Endometrium (tissue), 2 donors: ENCODE data around the gene ANKRD23.

ENCODE experiments used
- FAIRE-seq: peaks from 2 replicates; lab custom pipeline; 2012; peaks lifted over from hg19 to GRCh38; lab: Jason Lieb, UNC
- donor health status: control.
- donor health status: control.

ANKRD23 gene

DNA sequence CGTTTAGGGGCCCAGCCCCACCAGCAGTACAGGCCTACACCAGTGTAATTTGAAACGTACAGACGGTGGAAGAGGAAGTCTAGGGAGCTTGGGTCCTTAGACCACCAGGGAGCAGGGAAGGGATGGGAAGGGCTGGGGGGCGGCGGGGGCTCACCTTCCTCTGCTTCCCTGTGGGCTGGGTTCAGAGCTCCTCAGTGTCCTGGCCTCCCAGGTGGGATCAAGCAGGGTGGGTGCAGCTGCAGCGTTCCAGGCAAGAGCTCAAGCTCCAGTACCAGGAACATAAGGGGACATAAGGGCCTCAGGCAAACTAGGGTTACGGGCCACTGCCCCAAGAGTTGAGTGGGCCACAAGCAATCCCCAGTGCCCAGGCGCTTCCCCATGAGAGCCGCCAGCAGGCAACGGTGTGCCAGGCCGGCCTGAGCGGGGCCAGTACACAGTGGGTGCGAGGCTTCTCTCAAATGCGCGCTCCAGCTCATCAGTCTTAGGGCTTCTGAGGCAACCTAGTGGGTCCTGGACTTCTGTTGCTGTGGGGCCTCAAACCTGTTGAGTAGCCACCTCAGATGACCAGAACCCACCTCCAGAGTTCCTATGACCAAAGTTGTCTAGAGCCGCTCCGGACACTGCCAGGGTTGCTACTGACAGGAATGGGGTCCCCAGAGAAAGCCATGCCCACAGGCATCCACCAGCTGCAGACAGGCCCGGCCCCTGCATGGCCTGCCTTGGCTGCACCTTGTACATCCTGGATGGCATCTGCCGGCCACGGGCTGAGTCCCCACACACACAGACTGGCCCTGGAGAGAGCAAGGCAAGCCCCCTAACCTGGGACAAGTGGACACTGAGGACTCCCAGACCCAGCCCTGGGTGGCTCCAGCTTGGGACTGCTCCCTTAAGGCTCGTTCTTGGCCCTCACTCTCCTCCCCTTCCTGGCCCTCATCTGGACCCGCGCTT, 5.2 kb downstream of the ANKRD23 start:
- FAIRE-seq = no peak

DNA sequence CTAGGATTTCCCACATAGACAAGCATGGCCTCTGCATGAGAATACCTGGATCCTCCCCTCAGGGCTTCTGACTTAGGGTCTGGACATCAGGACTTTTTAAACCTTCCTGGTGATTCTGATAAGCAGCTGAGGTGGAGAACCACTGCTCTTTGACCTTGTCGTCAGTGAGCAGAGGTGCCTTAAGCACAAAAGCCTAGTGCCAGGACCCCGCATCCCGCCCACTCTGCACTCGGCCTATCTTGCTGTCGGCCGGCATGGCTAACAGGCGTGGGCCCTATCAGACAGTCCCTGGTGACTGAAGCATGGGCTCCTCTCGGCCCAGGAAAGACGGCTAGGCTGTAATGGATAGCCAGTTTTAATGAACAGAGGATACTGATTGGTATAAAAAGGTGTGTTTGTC, 6.2 kb downstream of the ANKRD23 start:
- no peak for FAIRE-seq

DNA sequence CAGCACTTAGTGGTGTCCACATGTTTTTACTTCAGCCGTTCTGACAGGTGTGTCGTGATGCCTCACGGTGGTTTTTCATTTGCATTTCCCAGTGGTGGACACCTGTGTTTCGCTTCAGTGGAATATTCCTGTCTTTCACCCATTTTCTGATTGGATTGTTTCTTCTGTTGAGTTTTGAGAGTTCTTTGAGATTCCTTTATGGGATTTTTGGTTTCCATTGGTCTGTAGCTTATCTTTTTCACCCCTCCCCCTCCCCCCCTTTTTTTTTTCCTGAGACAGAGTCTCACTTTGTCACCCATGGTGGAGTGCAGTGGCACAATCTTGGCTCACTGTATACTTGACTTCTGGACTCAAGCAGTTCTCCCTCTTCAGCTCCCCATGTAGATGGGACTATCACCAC, 8.0 kb downstream of the ANKRD23 start:
- FAIRE-seq = no peak

DNA sequence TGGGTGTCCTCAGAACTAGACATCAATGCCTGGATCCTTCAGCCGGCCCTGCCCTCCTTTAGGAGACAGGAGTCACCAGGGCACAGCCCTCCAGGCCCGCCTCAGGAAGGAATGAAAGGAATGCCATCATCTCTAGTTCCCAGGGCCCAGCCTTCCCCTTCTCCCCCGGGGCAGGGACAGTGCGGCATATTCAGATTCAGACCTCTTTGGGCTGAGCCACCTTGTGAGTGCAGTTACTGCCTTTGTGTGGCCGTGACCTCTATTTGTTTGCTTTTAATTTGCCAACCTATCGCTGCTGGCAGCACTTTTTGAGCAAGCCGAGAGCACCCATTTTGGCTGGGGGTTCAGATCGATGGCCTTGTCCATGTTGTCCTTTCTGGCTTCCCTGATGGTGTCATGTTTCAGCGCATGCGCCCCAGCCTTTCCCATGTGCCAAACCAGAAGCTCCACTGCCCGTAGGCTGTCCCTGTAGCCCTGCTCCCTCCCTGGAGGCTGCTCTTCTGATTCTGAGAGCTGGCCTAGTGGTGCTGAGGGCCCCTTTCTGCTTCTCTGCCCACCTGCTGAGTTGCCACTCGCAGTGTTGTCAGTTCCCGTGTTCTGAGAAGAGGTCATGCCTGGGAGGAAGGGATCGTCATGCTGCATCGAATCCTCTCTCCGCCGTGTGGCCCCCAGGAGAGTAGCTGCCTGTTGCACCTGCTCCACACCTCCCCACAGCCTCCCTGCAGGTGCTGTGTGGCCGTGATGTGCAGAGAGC, 10.9 kb downstream of the ANKRD23 start:
- no peak for FAIRE-seq

DNA sequence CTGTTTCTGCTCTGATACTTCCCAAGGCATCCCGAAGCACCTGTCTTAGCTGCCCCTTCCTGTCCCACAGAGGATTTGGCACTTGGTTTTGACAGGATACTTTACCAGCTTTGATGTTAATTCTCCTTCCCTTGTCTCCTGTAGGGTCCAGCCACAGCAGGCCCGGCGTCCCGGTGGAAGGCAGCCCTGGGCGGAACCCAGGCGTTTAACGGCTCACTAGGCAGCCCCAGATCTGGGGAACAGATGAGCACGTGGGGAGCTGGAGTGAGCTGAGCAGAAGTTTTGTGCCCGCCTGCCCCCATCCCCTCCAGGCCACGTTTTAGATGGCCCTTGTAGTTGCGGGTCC, 11.4 kb downstream of the ANKRD23 start:
- FAIRE-seq = no peak

DNA sequence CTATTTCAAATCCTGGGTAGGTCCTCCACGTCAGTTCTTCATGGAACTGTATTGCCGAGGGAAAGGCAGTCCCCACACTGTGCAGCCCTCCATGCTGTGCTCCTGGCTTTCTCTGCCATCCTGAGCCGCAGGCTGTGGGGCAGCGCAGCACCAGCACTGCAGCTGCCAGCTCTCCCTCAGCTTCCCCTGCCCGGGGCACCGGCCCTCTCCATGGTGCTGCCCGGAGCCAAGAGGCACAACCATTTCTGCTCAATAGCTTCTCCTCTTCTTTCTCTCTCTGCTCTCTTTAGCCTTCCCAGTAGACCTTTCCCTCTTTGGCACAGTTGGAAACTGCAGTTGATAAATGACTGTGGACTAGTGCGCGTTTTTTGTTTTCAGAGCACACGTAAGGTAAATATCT, 12.1 kb downstream of the ANKRD23 start:
- FAIRE-seq = no peak

DNA sequence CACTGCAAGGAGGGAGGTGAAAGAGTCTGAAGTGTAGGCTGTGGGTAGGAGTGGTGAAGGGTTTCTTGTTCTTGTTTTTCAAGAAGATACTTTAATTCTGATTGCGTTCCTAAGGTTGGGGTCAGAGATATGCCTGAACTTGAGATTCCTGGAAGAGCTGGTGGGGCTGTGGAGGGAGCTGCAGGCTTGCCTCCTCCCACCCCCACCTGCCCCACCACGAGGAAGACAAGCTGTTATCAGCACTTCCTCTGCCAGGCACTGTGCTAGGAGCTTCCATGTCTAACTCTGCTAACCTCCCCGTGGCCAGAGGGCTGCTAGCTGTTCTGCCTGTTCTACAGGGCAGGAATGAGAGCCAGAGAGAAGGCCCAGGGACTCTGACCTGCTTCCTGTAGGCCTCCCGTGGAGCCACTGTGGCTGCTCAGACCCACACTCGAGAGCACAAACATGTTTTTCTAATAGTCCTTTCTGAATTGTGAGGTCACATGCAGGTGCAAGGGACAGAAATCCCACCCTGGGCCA, 13.7 kb downstream of the ANKRD23 start:
- no peak for FAIRE-seq

DNA sequence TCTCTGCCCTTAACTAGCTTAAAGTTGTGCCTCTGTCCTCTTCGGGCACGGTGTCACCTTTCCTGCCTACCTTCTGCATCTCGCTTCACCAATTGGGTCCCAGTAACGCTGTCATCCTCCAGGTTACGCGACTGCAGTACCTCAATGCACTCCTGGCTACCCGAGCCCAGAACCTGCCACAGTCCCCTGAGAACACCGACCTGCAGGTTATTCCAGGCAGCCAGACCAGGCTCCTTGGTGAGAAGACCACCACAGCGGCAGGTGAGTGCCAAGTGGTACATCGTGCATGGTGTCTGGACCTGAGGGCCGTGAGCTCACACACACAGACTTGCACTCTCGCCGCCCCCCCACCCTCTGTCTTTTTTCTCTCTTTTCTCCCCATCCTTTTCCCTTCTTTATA, 14.9 kb downstream of the ANKRD23 start:
- FAIRE-seq = no peak

DNA sequence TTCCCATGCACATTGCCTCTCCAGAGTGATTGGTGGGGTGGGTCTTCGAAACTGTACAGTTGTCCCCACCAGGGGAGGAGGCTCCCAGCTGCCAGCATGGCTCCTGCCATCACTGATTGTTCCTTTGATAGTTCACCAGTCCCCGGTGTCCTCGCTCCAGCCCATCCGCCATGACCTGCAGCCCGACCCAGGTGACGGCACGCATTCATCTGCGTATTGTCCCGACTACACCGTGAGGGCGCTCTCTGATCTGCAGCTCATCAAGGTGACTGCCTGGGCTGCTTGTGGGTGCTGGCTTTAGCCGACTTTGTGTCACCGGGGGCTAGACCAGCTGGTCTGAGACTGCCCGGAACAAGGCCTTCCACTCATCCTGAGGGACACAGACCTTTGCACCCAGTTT, 15.4 kb downstream of the ANKRD23 start:
- no peak for FAIRE-seq

DNA sequence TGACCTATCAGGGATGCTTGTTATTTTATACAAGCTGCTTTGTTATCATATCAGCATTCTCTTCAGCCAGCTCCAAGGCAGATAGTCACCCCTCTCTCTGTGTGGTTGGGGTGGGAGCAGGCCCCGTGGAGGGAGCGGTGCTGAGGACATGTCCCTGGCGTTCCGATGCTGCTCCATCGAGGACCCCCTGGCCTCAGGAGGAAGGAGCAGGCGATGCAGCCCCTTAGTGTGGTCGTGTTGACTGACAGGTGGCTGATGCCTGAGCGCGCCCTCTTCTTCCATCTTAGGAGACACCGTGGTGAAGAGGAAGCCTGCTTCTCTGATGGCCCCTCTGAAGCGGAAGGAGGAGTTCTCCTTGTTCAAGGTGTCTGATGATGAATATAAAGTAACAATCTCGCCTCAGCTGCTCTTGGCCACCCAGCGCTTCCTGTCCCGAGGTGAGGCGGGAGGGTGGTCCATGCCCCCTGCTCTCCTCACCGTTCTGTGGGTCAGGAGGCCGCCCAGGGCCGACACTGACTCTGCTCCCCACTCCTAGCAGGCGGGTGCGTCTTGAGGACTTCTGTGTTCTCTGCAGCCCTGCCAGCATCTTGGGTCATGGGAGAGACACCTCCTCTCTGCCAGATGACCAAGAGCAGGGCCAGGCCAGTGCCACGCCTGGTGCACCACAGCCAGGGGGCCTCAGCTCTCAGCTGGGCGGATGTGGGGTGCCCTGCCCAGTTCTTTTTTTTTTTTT, 17.1 kb downstream of the ANKRD23 start:
- no peak for FAIRE-seq

DNA sequence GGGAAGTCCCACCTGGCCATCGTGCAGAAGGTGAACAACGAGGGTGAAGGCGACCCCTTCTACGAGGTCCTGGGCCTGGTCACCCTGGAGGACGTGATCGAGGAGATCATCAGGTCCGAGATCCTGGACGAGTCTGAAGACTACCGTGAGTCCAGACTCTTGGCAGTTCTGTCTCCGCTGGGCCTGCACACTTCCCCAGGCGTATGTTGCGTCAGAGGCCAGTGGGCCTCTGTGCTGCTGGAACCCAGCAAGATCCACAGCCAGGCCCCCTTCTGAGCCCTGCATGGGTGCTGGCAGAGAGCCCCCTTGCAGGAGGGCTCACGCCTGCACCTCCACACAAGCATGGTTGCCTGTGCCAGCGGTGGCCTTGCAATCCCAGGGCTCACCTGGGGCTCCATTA, 18.8 kb downstream of the ANKRD23 start:
- FAIRE-seq = no peak

DNA sequence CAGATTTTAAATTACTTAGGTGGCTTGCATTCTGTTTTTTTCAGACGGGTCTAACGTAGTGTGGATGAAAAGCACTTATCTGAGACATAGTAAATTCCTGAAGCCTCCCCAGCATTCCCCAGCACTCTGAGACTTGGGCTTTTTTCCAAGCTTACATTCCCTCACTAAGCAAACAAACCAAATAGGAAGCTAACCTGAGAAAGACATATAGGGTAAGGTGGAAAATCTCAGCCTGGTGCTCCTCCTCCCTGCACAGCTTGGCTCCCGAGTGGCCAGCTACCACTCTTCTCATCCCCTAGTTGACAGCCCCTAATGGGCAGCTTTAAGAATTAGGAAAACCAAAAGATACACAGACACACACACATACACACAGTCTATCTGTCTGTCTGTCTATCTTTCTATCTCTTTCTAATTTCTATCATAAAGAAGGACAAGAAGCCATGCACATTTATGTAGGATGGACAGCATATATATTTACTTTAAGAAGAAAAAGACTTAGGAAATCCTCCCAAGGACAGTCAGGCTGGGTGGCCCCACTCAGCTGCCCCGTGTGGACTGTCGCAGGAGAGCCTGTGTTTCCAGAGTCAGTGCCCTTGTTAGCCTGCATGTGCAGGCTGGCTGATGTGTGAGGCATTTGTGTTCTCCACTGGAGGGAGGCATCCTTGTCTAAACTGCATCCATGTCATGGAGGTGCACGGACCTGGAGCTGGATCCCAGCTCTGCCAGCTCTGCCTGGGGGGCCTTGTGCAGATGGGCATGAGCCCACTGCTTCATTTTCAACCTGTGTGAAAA, 19.5 kb downstream of the ANKRD23 start:
- FAIRE-seq = no peak

DNA sequence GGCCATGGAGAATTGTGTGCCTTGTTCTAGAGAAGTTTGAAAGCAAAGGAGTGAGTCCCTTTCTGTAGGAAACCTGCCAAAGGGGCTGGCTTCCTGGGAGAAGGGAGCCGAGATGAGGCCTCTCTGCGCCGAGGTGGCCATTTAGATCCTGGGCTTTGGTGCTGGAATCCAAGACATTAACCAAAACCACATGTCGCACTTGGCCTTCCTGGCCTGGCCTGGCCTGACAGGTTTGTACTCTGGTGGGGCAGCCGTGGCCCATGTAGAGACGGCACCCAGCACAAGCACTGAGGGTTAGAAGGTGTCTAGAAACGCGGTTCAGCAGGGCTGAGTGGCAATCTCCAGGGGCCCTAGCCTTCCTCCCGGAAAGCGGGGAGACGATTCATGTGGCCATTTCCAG, 20.6 kb downstream of the ANKRD23 start:
- no peak for FAIRE-seq

DNA sequence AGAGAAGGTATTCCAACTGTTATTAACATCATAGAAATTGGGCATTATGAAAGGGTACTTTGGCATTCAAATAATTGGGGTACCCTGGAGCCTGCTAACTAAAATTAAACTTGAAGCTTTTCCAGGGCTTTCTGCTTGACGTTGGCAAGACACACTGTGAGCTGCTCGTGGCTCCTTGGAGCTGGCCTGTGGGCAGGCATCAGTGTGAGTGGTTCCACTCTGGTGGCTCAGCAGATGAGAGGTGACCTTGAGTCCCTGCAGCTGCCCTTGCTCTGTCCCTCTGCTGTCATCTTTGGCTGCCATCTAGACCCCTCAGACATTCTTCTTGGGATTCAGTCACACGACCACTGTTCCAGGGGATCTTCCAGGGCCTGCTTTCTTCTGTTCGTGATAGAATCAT, 21.0 kb downstream of the ANKRD23 start:
- FAIRE-seq = no peak

DNA sequence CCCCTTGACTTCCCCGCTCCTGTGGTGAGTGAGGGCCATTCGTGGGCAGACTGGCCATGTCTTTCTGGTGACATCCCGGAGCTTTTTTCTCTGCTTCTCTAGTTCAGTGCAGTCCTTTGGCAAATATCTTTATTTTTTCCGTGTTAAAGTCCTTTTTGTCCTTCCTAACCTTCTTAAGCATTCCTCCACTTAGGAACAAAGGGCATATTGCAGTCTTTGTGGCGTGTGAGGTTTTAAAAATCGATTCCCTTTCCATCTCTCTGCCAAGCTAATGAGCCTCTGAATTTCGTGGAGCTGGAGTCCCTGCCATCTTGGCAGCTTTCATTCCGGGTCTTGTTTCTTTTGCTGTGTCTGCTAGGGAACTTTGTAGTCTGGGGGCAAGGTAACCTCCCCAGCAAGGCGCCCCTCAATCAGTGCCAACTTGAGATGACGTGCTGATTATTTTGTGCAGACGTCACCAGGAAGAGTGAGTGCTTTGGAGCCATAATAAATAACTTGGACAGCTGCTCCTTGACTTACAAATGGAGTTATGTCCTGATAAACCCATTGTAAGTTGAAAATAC, 22.6 kb downstream of the ANKRD23 start:
- no peak for FAIRE-seq

DNA sequence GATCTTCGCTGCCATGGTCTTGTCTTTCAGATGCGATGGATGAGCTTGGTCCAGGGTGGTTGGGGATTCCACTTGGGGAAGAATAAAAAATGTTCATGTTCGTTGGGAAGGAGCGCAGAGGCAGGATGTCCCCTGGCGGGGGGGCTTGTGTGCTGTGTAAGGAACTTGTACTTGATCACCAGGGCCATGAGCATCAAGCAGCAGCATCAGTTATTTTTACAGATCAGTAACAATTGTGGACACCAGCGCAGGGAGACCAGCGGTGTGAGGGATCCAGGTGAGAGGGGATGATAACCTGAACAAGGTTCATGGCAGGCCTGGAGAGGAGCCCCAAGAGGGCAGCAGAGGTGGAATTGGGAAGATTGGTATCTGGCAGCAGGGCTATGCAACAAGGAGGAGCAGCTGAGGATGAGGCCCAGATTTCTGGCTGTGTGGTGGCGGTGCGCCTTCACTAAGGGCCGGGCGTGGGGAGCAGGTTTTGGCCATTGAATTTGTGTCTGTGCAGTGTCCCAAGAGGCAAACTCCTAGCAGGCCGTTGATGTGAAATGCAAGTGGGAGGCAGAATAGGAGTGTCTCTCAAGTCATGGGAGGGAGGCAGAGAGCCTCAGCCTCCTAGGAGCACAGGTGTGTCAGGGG, 23.8 kb downstream of the ANKRD23 start:
- FAIRE-seq = no peak

DNA sequence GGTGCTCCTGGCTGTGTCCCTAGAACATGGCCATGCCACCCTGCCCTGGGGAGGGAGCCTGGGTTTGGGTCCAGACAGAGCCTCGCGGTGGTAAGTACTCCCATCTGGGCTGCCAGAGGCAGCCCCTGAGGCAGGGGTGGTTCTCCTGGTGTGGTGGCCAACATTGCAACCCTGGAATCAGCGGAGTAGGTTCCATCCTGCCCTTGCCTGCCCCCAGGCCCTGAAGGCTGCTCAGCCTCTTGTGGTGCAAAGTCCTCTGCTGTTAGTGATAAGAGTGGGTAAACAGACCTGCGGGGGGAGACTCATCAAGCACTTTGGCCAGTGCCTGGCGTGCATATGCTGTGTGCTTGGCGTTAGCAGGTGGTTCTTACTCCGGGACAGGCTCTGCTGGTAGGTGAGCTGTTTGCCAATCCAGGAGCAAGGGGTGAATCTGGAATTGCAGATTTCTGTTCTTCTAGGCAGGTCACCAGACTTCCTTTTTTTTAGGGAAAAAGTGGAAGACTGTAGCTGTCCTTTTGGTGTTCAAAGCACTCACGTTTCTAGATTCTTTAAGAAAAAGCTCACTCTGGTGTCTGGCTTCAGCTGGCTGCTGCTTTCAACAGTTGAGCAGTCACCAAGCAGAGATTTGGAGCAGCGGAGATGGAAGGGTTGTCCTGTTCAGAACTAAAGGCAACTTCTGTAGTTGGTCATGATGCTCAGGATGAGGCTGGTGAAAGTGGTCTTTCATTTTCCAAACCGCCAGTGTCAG, 24.5 kb downstream of the ANKRD23 start:
- FAIRE-seq = no peak

DNA sequence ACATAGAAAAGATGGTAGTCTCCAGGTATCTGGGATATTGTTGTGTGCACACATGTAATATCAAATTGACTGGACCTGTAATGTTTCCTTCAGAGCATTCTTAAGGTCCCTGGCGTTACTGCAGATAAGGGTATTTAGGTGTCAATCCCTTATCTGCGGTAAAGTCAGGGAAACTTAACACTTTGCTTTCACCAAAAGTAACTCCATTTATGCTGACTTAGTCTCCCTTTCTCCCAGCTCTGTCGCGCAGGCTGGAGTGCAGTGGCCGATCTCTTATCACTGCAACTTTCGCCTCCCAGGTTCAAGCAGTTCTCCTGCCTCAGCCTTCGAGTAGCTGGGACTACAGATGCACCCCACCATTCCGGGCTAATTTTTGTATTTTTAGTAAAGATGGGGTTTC, 25.9 kb downstream of the ANKRD23 start:
- FAIRE-seq = no peak

DNA sequence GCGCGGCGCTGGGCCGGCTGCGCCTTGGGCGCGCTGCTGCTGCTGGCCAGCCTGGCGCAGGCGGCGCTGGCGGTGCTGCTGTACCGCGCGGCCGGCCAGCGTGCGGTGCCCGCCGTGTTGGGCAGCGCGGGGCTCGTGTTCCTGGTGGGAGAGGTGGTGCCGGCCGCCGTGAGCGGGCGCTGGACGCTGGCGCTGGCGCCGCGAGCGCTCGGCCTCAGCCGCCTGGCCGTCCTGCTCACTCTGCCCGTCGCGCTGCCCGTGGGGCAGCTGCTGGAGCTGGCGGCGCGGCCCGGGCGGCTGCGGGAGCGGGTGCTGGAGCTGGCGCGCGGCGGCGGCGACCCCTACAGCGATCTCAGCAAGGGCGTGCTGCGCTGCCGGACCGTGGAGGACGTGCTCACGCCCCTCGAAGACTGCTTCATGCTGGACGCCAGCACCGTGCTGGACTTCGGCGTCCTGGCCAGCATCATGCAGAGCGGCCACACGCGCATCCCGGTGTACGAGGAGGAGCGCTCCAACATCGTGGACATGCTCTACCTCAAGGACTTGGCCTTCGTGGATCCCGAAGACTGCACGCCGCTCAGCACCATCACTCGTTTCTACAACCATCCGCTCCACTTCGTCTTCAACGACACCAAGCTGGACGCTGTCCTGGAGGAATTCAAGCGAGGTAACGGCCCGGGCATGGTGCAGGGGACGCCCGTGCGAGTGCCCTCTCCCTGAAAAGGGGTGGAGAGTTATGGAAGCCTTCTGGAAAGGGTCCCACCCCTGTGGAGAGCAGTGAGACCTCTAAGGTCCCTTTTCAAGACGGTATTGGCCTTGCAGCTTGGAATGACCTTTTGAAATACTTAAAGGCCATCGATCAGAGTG, 26.8 kb downstream of the ANKRD23 start:
- no peak for FAIRE-seq
